Mesendoderm (in vitro differentiated cells): ENCODE data around the gene NOX4.

Experiments used
- DNase-seq: peaks from one replicate; pipeline ENCODE4 v3.0.0; 2013
- H2AK5ac ChIP-seq: 2 replicates; pipeline ENCODE4 v1.6.1; 2013; ENCODE audit warnings: low read length, inconsistent platforms
- H2BK120ac ChIP-seq: 2 replicates; pipeline ENCODE4 v1.6.1; 2013; ENCODE audit warnings: low read depth, mild to moderate bottlenecking, low read length, moderate library complexity, mixed read lengths
- H2BK15ac ChIP-seq: replicated peaks from 2 replicates; pipeline ENCODE4 v1.6.1; 2013; ENCODE audit warnings: low read depth, mild to moderate bottlenecking, moderate library complexity
- H2BK5ac ChIP-seq: 2 replicates; pipeline ENCODE4 v1.6.1; 2013; ENCODE audit warnings: low read length, inconsistent platforms
- H3K18ac ChIP-seq: 2 replicates; pipeline ENCODE4 v1.6.1; 2013; ENCODE audit warnings: mild to moderate bottlenecking, low read length, mixed read lengths
- H3K23ac ChIP-seq: one replicate; pipeline ENCODE4 v1.6.1; 2013; ENCODE audit warnings: low read length
- H3K27ac ChIP-seq: 2 replicates; pipeline ENCODE4 v1.5.1; 2013; ENCODE audit warnings: low read depth, mild to moderate bottlenecking, inconsistent platforms, low read length, moderate library complexity
- H3K27me3 ChIP-seq: 2 replicates; pipeline ENCODE4 v1.6.1; 2013; ENCODE audit warnings: low read length, control low read depth, mild to moderate bottlenecking, inconsistent platforms; ENCODE audit not compliant: insufficient read depth, poor library complexity
- H3K36me3 ChIP-seq: 2 replicates; pipeline ENCODE4 v1.6.1; 2013; ENCODE audit warnings: low read length, inconsistent platforms; ENCODE audit not compliant: control insufficient read depth, insufficient read depth
- H3K4ac ChIP-seq: one replicate; pipeline ENCODE4 v1.6.1; 2013; ENCODE audit warnings: low read depth, mild to moderate bottlenecking, low read length, moderate library complexity
- H3K4me1 ChIP-seq: 2 replicates; pipeline ENCODE4 v1.6.1; 2013; ENCODE audit warnings: low read depth, low read length, inconsistent platforms; ENCODE audit not compliant: control insufficient read depth
- H3K4me2 ChIP-seq: 2 replicates; pipeline ENCODE4 v1.6.1; 2013; ENCODE audit warnings: low read length
- H3K4me3 ChIP-seq: 2 replicates; pipeline ENCODE4 v1.5.1; 2013; ENCODE audit warnings: mild to moderate bottlenecking, low read length
- H3K56ac ChIP-seq: one replicate; pipeline ENCODE4 v1.6.1; 2013; ENCODE audit warnings: low read length
- H3K79me1 ChIP-seq: 2 replicates; pipeline ENCODE4 v1.6.1; 2013; ENCODE audit warnings: low read length, inconsistent platforms
- H3K79me2 ChIP-seq: 2 replicates; pipeline ENCODE4 v1.6.1; 2013; ENCODE audit warnings: mild to moderate bottlenecking, low read length; ENCODE audit not compliant: control insufficient read depth, insufficient read depth
- H3K9ac ChIP-seq: 2 replicates; pipeline ENCODE4 v1.6.1; 2013; ENCODE audit warnings: low read length, inconsistent platforms
- H4K5ac ChIP-seq: one replicate; pipeline ENCODE4 v1.6.1; 2013; ENCODE audit warnings: low read length
- H4K8ac ChIP-seq: one replicate; pipeline ENCODE4 v1.6.1; 2013; ENCODE audit warnings: low read depth, mild to moderate bottlenecking, control low read depth, low read length, moderate library complexity
- WGBS: extraction: QIAGEN DNeasy Blood & Tissue Kit; methylation state at CpG from one replicate; pipeline ENCODE4 v1.1.7; 2013; ENCODE audit warnings: low lambda C conversion rate, missing lambda C conversion rate; ENCODE audit not compliant: insufficient coverage; ENCODE audit errors: extremely low coverage; 5-methylcytosine and 5-hydroxymethylcytosine counted together

NOX4 gene

GRCh38 chr11:89490602-89490980, 584 bp downstream of the NOX4 start:
- WGBS, result no CpG with 5 or more reads among the region's 3 CpGs
- no peak overlapping the region for H4K5ac ChIP-seq
- no peak overlapping the region for H3K4me3 ChIP-seq
- DNase-seq, result no peak
- no peak overlapping the region for H3K23ac ChIP-seq
- H2AK5ac ChIP-seq, result no peak overlapping the region
- H3K56ac ChIP-seq, result peak overlapping the region; percentile 74
- no peaks in the 10 kb centered on the region for H3K79me1 ChIP-seq
- no peaks in the 10 kb centered on the region for H3K36me3 ChIP-seq
- H3K4ac ChIP-seq, result no peak overlapping the region
- H2BK120ac ChIP-seq, result peak overlapping the region; percentile 98
- H2BK5ac ChIP-seq, result no peak overlapping the region
- peak overlapping the region; percentile 78 for H3K9ac ChIP-seq
- H4K8ac ChIP-seq, result no peak overlapping the region
- peak overlapping the region; percentile 65 for H2BK15ac ChIP-seq
- no peaks in the 10 kb centered on the region for H3K27me3 ChIP-seq
- no peak overlapping the region for H3K27ac ChIP-seq
- no peaks in the 10 kb centered on the region for H3K79me2 ChIP-seq
- peak overlapping the region; percentile 97 for H3K18ac ChIP-seq
- H3K4me1 ChIP-seq, result no peaks in the 10 kb centered on the region
- H3K4me2 ChIP-seq, result peak overlapping the region; percentile 54

GRCh38 chr11:89489930-89490329, 1.2 kb downstream of the NOX4 start:
- Histone ChIP-seq H3K36me3 (no peaks in the 10 kb centered on the region), H2BK15ac (no peak overlapping the region), H3K4me3 (no peak overlapping the region), H3K4me1 (no peaks in the 10 kb centered on the region), H4K5ac (no peak overlapping the region), H4K8ac (no peak overlapping the region), H3K56ac (peak overlapping the region; percentile 74), H3K4ac (no peak overlapping the region), H3K79me2 (no peaks in the 10 kb centered on the region), H2AK5ac (no peak overlapping the region), H3K27me3 (no peaks in the 10 kb centered on the region), H3K18ac (no peak overlapping the region), H3K23ac (no peak overlapping the region), H3K79me1 (no peaks in the 10 kb centered on the region), H2BK5ac (no peak overlapping the region), H2BK120ac (no peak overlapping the region), H3K4me2 (no peak overlapping the region), H3K9ac (peak overlapping the region; percentile 78), H3K27ac (no peak overlapping the region)
- no CpG with 5 or more reads among the region's 1 CpG for WGBS
- no peak for DNase-seq

- H4K8ac ChIP-seq, result no peak overlapping the region
- peak; percentile 49 for DNase-seq
- no peak overlapping the region for H3K9ac ChIP-seq
Observed at GRCh38 chr11:89487016-89487415, 4.2 kb downstream of the NOX4 start.

GRCh38 chr11:89484896-89485295, 6.3 kb downstream of the NOX4 start:
- H3K4ac ChIP-seq, result no peak overlapping the region
- H3K56ac ChIP-seq, result no peak overlapping the region
- H3K79me2 ChIP-seq, result no peaks in the 10 kb centered on the region
- no peaks in the 10 kb centered on the region for H3K27me3 ChIP-seq
- no peaks in the 10 kb centered on the region for H3K36me3 ChIP-seq
- H3K4me1 ChIP-seq, result no peaks in the 10 kb centered on the region
- DNase-seq, result no peak
- no peak overlapping the region for H4K8ac ChIP-seq
- H3K9ac ChIP-seq, result no peak overlapping the region
- no peak overlapping the region for H3K4me3 ChIP-seq
- H3K18ac ChIP-seq, result no peak overlapping the region
- no peak overlapping the region for H2AK5ac ChIP-seq
- H3K27ac ChIP-seq, result no peak overlapping the region
- H4K5ac ChIP-seq, result no peak overlapping the region
- H3K79me1 ChIP-seq, result no peaks in the 10 kb centered on the region
- H2BK5ac ChIP-seq, result no peak overlapping the region
- no peak overlapping the region for H2BK120ac ChIP-seq
- H2BK15ac ChIP-seq, result no peak overlapping the region
- no peak overlapping the region for H3K23ac ChIP-seq
- no peak overlapping the region for H3K4me2 ChIP-seq

More at GRCh38 chr11:89487016-89487415, 4.2 kb downstream of the NOX4 start:
- Histone ChIP-seq H3K79me2 (no peaks in the 10 kb centered on the region), H3K4me1 (no peaks in the 10 kb centered on the region), H2AK5ac (no peak overlapping the region), H3K23ac (no peak overlapping the region), H2BK5ac (no peak overlapping the region), H3K36me3 (no peaks in the 10 kb centered on the region), H3K27ac (no peak overlapping the region), H2BK120ac (no peak overlapping the region), H3K79me1 (no peaks in the 10 kb centered on the region), H3K18ac (no peak overlapping the region), H3K4me2 (no peak overlapping the region), H2BK15ac (peak overlapping the region; percentile 36), H3K4ac (no peak overlapping the region), H4K5ac (no peak overlapping the region), H3K4me3 (no peak overlapping the region), H3K27me3 (no peaks in the 10 kb centered on the region), H3K56ac (peak overlapping the region; percentile 17)
- no CpG with 5 or more reads among the region's 3 CpGs for WGBS

GRCh38 chr11:89477175-89477574, 14.0 kb downstream of the NOX4 start:
- no peak overlapping the region for H3K9ac ChIP-seq
- H3K4me1 ChIP-seq, result no peaks in the 10 kb centered on the region
- H2BK15ac ChIP-seq, result no peak overlapping the region
- H4K5ac ChIP-seq, result no peak overlapping the region
- H3K36me3 ChIP-seq, result no peaks in the 10 kb centered on the region
- no peak overlapping the region for H4K8ac ChIP-seq
- H2BK5ac ChIP-seq, result no peak overlapping the region
- 100% methylated on average over 1 of the region's 6 CpGs for WGBS
- H3K79me1 ChIP-seq, result no peaks in the 10 kb centered on the region
- H3K4ac ChIP-seq, result no peak overlapping the region
- H3K4me3 ChIP-seq, result no peak overlapping the region
- H3K27me3 ChIP-seq, result no peaks in the 10 kb centered on the region
- no peak overlapping the region for H2AK5ac ChIP-seq
- H2BK120ac ChIP-seq, result no peak overlapping the region
- H3K4me2 ChIP-seq, result no peak overlapping the region
- DNase-seq, result peak; percentile 64
- no peak overlapping the region for H3K56ac ChIP-seq
- no peak overlapping the region for H3K23ac ChIP-seq
- no peaks in the 10 kb centered on the region for H3K79me2 ChIP-seq
- no peak overlapping the region for H3K18ac ChIP-seq
- H3K27ac ChIP-seq, result no peak overlapping the region

- Histone ChIP-seq H2BK15ac (no peak overlapping the region), H3K23ac (no peak overlapping the region), H3K79me2 (no peaks in the 10 kb centered on the region), H3K4ac (no peak overlapping the region), H4K5ac (no peak overlapping the region), H3K18ac (no peak overlapping the region), H3K27me3 (no peaks in the 10 kb centered on the region), H3K27ac (no peak overlapping the region), H4K8ac (no peak overlapping the region), H2AK5ac (no peak overlapping the region), H3K36me3 (no peaks in the 10 kb centered on the region), H3K4me2 (no peak overlapping the region), H3K4me1 (no peaks in the 10 kb centered on the region), H3K56ac (no peak overlapping the region), H3K4me3 (no peak overlapping the region), H3K79me1 (no peaks in the 10 kb centered on the region), H3K9ac (no peak overlapping the region), H2BK5ac (no peak overlapping the region), H2BK120ac (no peak overlapping the region)
- WGBS, result no CpG with 5 or more reads among the region's 1 CpG
- no peak for DNase-seq
Observed at GRCh38 chr11:89463266-89463780, 27.9 kb downstream of the NOX4 start.
